ENCODE measurements around the gene GPBP1L1.
A peak's percentile ranks its signal among the peaks of the same experiment; 100 is the strongest.
"Not testable (repeated sequence)": the region's sequence is repeated elsewhere in the genome, so short reads cannot be mapped to it uniquely, and the experiment has no call there.

The GPBP1L1 gene

GRCh38 chr1:45684402-45684801 is 1.9 kb downstream of the GPBP1L1 start:
- Mint-ChIP-seq H3K4me3 (peak overlapping the region; percentile 98), H3K9me3 (no peaks in the 10 kb centered on the region), H3K36me3 (ENCODE audit: low read depth) (peaks cover 6% of the 10 kb centered on the region), H3K27me3 (ENCODE audit: low read depth, poor library complexity) (no peaks in the 10 kb centered on the region), H3K27ac (peak overlapping the region; percentile 88), H3K4me1 (peaks cover 66% of the 10 kb centered on the region)
- TF ChIP-seq, protein P1, sequence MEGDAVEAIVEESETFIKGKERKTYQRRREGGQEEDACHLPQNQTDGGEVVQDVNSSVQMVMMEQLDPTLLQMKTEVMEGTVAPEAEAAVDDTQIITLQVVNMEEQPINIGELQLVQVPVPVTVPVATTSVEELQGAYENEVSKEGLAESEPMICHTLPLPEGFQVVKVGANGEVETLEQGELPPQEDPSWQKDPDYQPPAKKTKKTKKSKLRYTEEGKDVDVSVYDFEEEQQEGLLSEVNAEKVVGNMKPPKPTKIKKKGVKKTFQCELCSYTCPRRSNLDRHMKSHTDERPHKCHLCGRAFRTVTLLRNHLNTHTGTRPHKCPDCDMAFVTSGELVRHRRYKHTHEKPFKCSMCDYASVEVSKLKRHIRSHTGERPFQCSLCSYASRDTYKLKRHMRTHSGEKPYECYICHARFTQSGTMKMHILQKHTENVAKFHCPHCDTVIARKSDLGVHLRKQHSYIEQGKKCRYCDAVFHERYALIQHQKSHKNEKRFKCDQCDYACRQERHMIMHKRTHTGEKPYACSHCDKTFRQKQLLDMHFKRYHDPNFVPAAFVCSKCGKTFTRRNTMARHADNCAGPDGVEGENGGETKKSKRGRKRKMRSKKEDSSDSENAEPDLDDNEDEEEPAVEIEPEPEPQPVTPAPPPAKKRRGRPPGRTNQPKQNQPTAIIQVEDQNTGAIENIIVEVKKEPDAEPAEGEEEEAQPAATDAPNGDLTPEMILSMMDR (IDR thresholded peaks at IDR 0.05) = no peak
- no peak for DNase-seq

- no peaks in the 10 kb centered on the region for H3K9me3 Mint-ChIP-seq
- H3K27ac Mint-ChIP-seq = peak overlapping the region; percentile 37
- H3K4me3 Mint-ChIP-seq = peak overlapping the region; percentile 54
- H3K36me3 Mint-ChIP-seq (ENCODE audit: low read depth) = peaks cover 8% of the 10 kb centered on the region
- H3K27me3 Mint-ChIP-seq (ENCODE audit: low read depth, poor library complexity) = no peaks in the 10 kb centered on the region
- TF ChIP-seq, protein P1 (IDR thresholded peaks at IDR 0.05) = no peak
- peaks cover 70% of the 10 kb centered on the region for H3K4me1 Mint-ChIP-seq
- no peak for DNase-seq
Observed at GRCh38 chr1:45682942-45683341, 3.4 kb downstream of the GPBP1L1 start.

DNA sequence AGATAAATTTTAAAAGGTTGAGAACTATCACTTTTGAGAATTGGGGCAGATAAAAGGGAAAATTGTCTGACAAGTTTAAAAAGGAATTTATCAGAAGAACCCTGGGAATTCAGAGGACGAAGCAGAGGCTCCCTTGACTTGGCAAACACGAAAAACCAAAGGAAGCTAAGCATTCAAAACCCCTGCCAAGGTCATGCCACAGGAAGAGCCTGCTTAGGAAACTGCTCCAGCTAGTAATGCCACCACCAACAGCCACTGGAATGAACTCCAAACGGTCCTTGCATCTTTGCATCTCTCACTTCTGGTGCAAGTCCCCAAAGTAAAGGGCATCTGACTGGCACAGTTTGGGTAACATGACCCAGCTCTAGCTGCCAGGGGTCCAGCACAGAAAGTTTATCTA is 7.2 kb downstream of the GPBP1L1 start:
- Mint-ChIP-seq H3K27me3 (ENCODE audit: low read depth, poor library complexity) (no peaks in the 10 kb centered on the region), H3K36me3 (ENCODE audit: low read depth) (peaks cover 21% of the 10 kb centered on the region), H3K4me1 (peaks cover 58% of the 10 kb centered on the region), H3K9me3 (no peaks in the 10 kb centered on the region), H3K4me3 (no peak overlapping the region), H3K27ac (peak overlapping the region; percentile 72)
- TF ChIP-seq, protein P1 (IDR thresholded peaks at IDR 0.05) = no peak
- no peak for DNase-seq

GRCh38 chr1:45678489-45678888 is 7.8 kb downstream of the GPBP1L1 start:
- H3K27ac Mint-ChIP-seq = no peak overlapping the region
- no peak for DNase-seq
- TF ChIP-seq, protein P1 (IDR thresholded peaks at IDR 0.05) = no peak
- peaks cover under 1% of the 10 kb centered on the region for H3K9me3 Mint-ChIP-seq
- peaks cover 58% of the 10 kb centered on the region for H3K4me1 Mint-ChIP-seq
- no peaks in the 10 kb centered on the region for H3K27me3 Mint-ChIP-seq (ENCODE audit: low read depth, poor library complexity)
- peaks cover 27% of the 10 kb centered on the region for H3K36me3 Mint-ChIP-seq (ENCODE audit: low read depth)
- H3K4me3 Mint-ChIP-seq = no peak overlapping the region

GRCh38 chr1:45677751-45678245 is 8.5 kb downstream of the GPBP1L1 start:
- H3K4me3 Mint-ChIP-seq = no peak overlapping the region
- peaks cover 55% of the 10 kb centered on the region for H3K4me1 Mint-ChIP-seq
- H3K36me3 Mint-ChIP-seq (ENCODE audit: low read depth) = peaks cover 34% of the 10 kb centered on the region
- peaks cover 3% of the 10 kb centered on the region for H3K27me3 Mint-ChIP-seq (ENCODE audit: low read depth, poor library complexity)
- peak overlapping the region; percentile 31 for H3K27ac Mint-ChIP-seq
- TF ChIP-seq, protein P1 (IDR thresholded peaks at IDR 0.05) = no peak
- H3K9me3 Mint-ChIP-seq = peaks cover 7% of the 10 kb centered on the region
- DNase-seq = no peak

DNA sequence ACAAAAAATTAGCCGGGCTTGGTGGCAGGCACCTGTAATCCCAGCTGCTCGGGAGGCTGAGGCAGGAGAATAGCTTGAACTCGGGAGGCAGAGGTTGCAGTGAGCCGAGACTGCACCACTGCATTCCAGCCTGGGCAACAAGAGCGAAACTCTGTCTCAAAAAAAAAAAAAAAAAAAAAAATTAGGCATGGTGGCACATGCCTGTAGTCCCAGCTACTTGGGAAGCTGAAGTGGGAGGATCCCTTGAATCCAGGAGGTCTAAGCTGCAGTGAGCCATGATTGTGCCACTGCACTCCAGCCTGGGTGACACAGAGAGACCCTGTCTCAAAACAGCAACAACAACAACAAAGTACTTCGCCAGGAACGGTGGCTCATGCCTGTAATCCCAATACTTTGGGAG is 9.8 kb downstream of the GPBP1L1 start:
- Mint-ChIP-seq H3K4me1 (peaks cover 44% of the 10 kb centered on the region), H3K9me3 (peaks cover 11% of the 10 kb centered on the region), H3K27ac (peak overlapping the region; percentile 57), H3K36me3 (ENCODE audit: low read depth) (peaks cover 40% of the 10 kb centered on the region)
- H3K27me3 Mint-ChIP-seq (ENCODE audit: low read depth, poor library complexity); DNase-seq; H3K4me3 Mint-ChIP-seq: not testable (repeated sequence)

Measured in nephron progenitor cell (in vitro differentiated cells).